ENCODE data around the gene PPP2R1B. TPM values are rescaled to one million over a fixed set of nuclear protein-coding genes. Genes with fewer than 3 reads are reported as not detected.

Gene PPP2R1B
- total and polyA plus RNA-seq, 7 experiments from 2014 or later: 15.1 to 49.2 (median 33.1) TPM

DNA sequence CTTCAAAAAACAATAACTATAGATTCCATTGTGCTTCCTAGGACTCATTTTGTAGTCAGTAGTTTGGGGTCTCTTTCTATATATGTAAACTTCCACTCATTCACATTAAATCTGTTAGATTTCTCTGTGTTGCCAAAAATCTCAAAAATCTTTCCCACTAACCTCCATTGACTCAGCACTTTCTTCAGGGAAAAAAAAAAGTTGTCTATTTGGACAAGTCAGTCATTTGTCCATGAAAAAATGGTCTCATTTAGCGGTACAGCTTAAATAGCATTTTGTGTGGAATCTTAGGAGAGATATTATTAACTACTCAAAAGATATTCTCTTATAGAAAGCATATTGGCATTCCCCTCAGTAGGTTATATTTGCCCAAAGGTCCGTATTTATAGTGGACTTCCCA, 81.9 kb downstream of the PPP2R1B start:
- no peak overlapping the region for H3K4me3 ChIP-seq (ENCODE audit: low read length)
- no peak overlapping the region for H3K27ac Mint-ChIP-seq
- no peak overlapping the region for H3K27ac ChIP-seq (ENCODE audit: low read depth, low read length)
- H3K27me3 ChIP-seq (ENCODE audit: control insufficient read depth in 2 of 2, insufficient read depth in 2 of 2, low read length in 2 of 2): no peaks in the 10 kb centered on the region
- peaks cover 0 to 6% (median 5%) of the 10 kb centered on the region in 3 experiments for H3K36me3 ChIP-seq (ENCODE audit: control insufficient read depth in 2 of 3, insufficient read depth in 3 of 3, low read length in 3 of 3)
- ChIA-PET POLR2A (interaction anchor here (1.3 kb wide), 1 partner anchor 9 kb away, joined by 5 read pairs; no protein-coding TSS in a partner anchor), CTCF (no interaction called here)
- no peaks in the 10 kb centered on the region for H3K4me1 ChIP-seq (ENCODE audit: control insufficient read depth in 2 of 2, insufficient read depth in 2 of 2, low read length in 2 of 2)
- DNase-seq (no peak), ATAC-seq (no peak)
- H3K9me3 ChIP-seq (ENCODE audit: control insufficient read depth in 2 of 3, low read length in 3 of 3): no peaks in the 10 kb centered on the region
- H3K4me1 Mint-ChIP-seq: peaks cover 0 to 8% (median 1%) of the 10 kb centered on the region in 7 donors
- peaks cover 11 to 42% (median 26%) of the 10 kb centered on the region in 5 donors for H3K36me3 Mint-ChIP-seq
- H3K9me3 Mint-ChIP-seq: no peaks in the 10 kb centered on the region
- no peaks in the 10 kb centered on the region for H3K27me3 Mint-ChIP-seq
- intact Hi-C loops (cut with micrococcal nuclease): no loop called here
- no peak overlapping the region for H3K4me3 Mint-ChIP-seq

- H3K27me3 Mint-ChIP-seq: no peaks in the 10 kb centered on the region
- no peak overlapping the region for H3K4me3 ChIP-seq (ENCODE audit: low read length)
- no peaks in the 10 kb centered on the region for H3K9me3 ChIP-seq (ENCODE audit: control insufficient read depth in 2 of 3, low read length in 3 of 3)
- DNase-seq: no peak
- no peaks in the 10 kb centered on the region for H3K4me1 ChIP-seq (ENCODE audit: control insufficient read depth in 2 of 2, insufficient read depth in 2 of 2, low read length in 2 of 2)
- no peak overlapping the region for H3K4me3 Mint-ChIP-seq
- POLR2A ChIA-PET: no interaction called here
- no peak overlapping the region for H3K27ac ChIP-seq (ENCODE audit: low read depth, low read length)
- H3K9me3 Mint-ChIP-seq: no peaks in the 10 kb centered on the region
- H3K27ac Mint-ChIP-seq: no peak overlapping the region
- peaks cover 7 to 37% (median 22%) of the 10 kb centered on the region in 5 donors for H3K36me3 Mint-ChIP-seq
- no peak for ATAC-seq
- intact Hi-C loops (cut with micrococcal nuclease): no loop called here
- no peaks in the 10 kb centered on the region for H3K27me3 ChIP-seq (ENCODE audit: control insufficient read depth in 2 of 2, insufficient read depth in 2 of 2, low read length in 2 of 2)
- H3K36me3 ChIP-seq (ENCODE audit: control insufficient read depth in 2 of 3, insufficient read depth in 3 of 3, low read length in 3 of 3): peaks cover 0 to 6% (median 5%) of the 10 kb centered on the region in 3 experiments
- H3K4me1 Mint-ChIP-seq: peaks cover 0 to 8% (median 0%) of the 10 kb centered on the region in 7 donors
- CTCF ChIA-PET: interaction anchor here (0.6 kb wide), 1 partner anchor 116 kb away, joined by 3 read pairs; no protein-coding TSS in a partner anchor
These were observed 82.4 kb downstream of the PPP2R1B start for GRCh38 chr11:111683806-111684205.

GRCh38 chr11:111680486-111681175, 85.6 kb downstream of the PPP2R1B start:
- Mint-ChIP-seq H3K36me3 (peaks cover 6 to 34% (median 21%) of the 10 kb centered on the region in 5 donors), H3K4me3 (no peak overlapping the region), H3K9me3 (no peaks in the 10 kb centered on the region), H3K4me1 (peaks cover 0 to 9% (median 5%) of the 10 kb centered on the region in 7 donors), H3K27me3 (no peaks in the 10 kb centered on the region), H3K27ac (peak overlapping the region in 1 of 9 donors; percentile 33)
- intact Hi-C loops (cut with micrococcal nuclease): no loop called here
- DNase-seq (no peak), ATAC-seq (no peak)
- H3K4me3 ChIP-seq (ENCODE audit: low read length): no peak overlapping the region
- H3K9me3 ChIP-seq (ENCODE audit: control insufficient read depth in 2 of 3, low read length in 3 of 3): no peaks in the 10 kb centered on the region
- no peaks in the 10 kb centered on the region for H3K4me1 ChIP-seq (ENCODE audit: control insufficient read depth in 2 of 2, insufficient read depth in 2 of 2, low read length in 2 of 2)
- POLR2A ChIA-PET: no interaction called here
- no peaks in the 10 kb centered on the region for H3K27me3 ChIP-seq (ENCODE audit: control insufficient read depth in 2 of 2, insufficient read depth in 2 of 2, low read length in 2 of 2)
- CTCF ChIA-PET: no interaction called here
- no peaks in the 10 kb centered on the region for H3K36me3 ChIP-seq (ENCODE audit: control insufficient read depth in 2 of 3, insufficient read depth in 3 of 3, low read length in 3 of 3)
- no peak overlapping the region for H3K27ac ChIP-seq (ENCODE audit: low read depth, low read length)

Other genes starting within 250 kb of the PPP2R1B start
- 1 to 10 TPM in 2 of 5 experiments, under 1 TPM in 3; 0.27 to 8.7 (median 0.87) TPM for gene LAYN, start 225.7 kb downstream of the PPP2R1B start, total RNA-seq
- gene LAYN, start 225.7 kb downstream of the PPP2R1B start, polyA plus RNA-seq: under 1 TPM; 0.12 to 0.27 TPM
- gene SIK2, start 163.9 kb downstream of the PPP2R1B start, total RNA-seq: 10 to 100 TPM in 2 of 5 experiments, 1 to 10 TPM in 3; 7.3 to 12.9 (median 9.8) TPM
- gene SIK2, start 163.9 kb downstream of the PPP2R1B start, polyA plus RNA-seq: under 1 TPM; 0.19 to 0.26 TPM
- 10 to 100 TPM; 16.4 to 30.2 (median 29.2) TPM for gene ALG9, start 105.2 kb upstream of the PPP2R1B start, total RNA-seq
- gene ALG9, start 105.2 kb upstream of the PPP2R1B start, polyA plus RNA-seq: 10 to 100 TPM; 14.1 to 20.3 TPM
- gene FDXACB1, start 112.8 kb upstream of the PPP2R1B start, total RNA-seq: 1 to 10 TPM; 2.7 to 6.0 (median 5.3) TPM
- gene FDXACB1, start 112.8 kb upstream of the PPP2R1B start, polyA plus RNA-seq: 10 to 100 TPM in 1 of 2 donors, 1 to 10 TPM in 1; 6.9 to 11.3 TPM
- gene CFAP68, start 113.2 kb upstream of the PPP2R1B start, total RNA-seq: 10 to 100 TPM; 13.7 to 24.9 (median 18.3) TPM
- 10 to 100 TPM; 34.5 to 39.4 TPM for gene CFAP68, start 113.2 kb upstream of the PPP2R1B start, polyA plus RNA-seq
- not detected for gene CRYAB, start 145.4 kb upstream of the PPP2R1B start, total RNA-seq
- not detected for gene CRYAB, start 145.4 kb upstream of the PPP2R1B start, polyA plus RNA-seq
- gene HSPB2, start 146.3 kb upstream of the PPP2R1B start, total RNA-seq: not detected
- not detected for gene HSPB2, start 146.3 kb upstream of the PPP2R1B start, polyA plus RNA-seq
- not detected for gene C11orf52, start 152.5 kb upstream of the PPP2R1B start, total RNA-seq
- gene C11orf52, start 152.5 kb upstream of the PPP2R1B start, polyA plus RNA-seq: under 1 TPM in 1 of 2 donors, not detected in 1; 0.26 TPM
- 10 to 100 TPM in 1 of 5 experiments, 1 to 10 TPM in 2, under 1 TPM in 2; 0.50 to 10.4 (median 1.3) TPM for gene DIXDC1, start 171.0 kb upstream of the PPP2R1B start, total RNA-seq
- 1 to 10 TPM in 1 of 2 donors, under 1 TPM in 1; 0.76 to 2.0 TPM for gene DIXDC1, start 171.0 kb upstream of the PPP2R1B start, polyA plus RNA-seq

Data from naive thymus-derived CD4-positive, alpha-beta T cell (primary cell).